Keratinocyte (primary cell): ENCODE data around the gene MRPL48. TPM values are rescaled to one million over a fixed set of nuclear protein-coding genes. Genes with fewer than 3 reads are reported as not detected.

Source experiments
- DNase-seq: peaks from one replicate; pipeline ENCODE4 v3.0.0-alpha.2; 2011; ENCODE audit warnings: low read depth, missing footprints, low spot score
- FAIRE-seq: peaks from 2 replicates; lab custom pipeline; 2011; peaks lifted over from hg19 to GRCh38; lab: Jason Lieb, UNC
- H2AFZ ChIP-seq: 2 replicates; pipeline ENCODE4 v1.6.0; 2012; ENCODE audit warnings: low read length, control low read depth, inconsistent platforms; ENCODE audit not compliant: control insufficient read depth
- H3K27ac ChIP-seq: 2 replicates; pipeline ENCODE4 v1.5.1; 2011; ENCODE audit warnings: low read length; ENCODE audit not compliant: control insufficient read depth, insufficient read depth
- H3K27me3 ChIP-seq: 3 replicates; pipeline ENCODE4 v1.6.0; 2011; ENCODE audit warnings: low read length; ENCODE audit not compliant: control insufficient read depth, insufficient read depth; ENCODE audit errors: extremely low read depth
- H3K36me3 ChIP-seq, 2 experiments: 2 replicates in 1 of 2; 3 replicates in 1 of 2; pipeline ENCODE4 v1.5.1; 2011; ENCODE audit warnings: low read length in 2 of 2, mild to moderate bottlenecking in 1 of 2; ENCODE audit not compliant: control insufficient read depth in 2 of 2, insufficient read depth in 2 of 2; ENCODE audit errors: extremely low read depth in 1 of 2
- H3K4me1 ChIP-seq: 3 replicates; pipeline ENCODE4 v1.5.1; 2011; ENCODE audit warnings: low read length; ENCODE audit not compliant: control insufficient read depth, insufficient read depth; ENCODE audit errors: extremely low read depth
- H3K4me2 ChIP-seq: 3 replicates; pipeline ENCODE4 v1.6.0; 2011; ENCODE audit warnings: low read depth, low read length; ENCODE audit not compliant: control insufficient read depth, insufficient read depth; ENCODE audit errors: extremely low read depth
- H3K4me3 ChIP-seq, 3 experiments: fragments of 200-600 bp in 1 of 3; sonication (generic) in 1 of 3; 2 replicates in 2 of 3; 3 replicates in 1 of 3; pipeline ENCODE4 v1.5.1; 2011 to 2016; ENCODE audit warnings: low read length in 3 of 3, mild to moderate bottlenecking in 3 of 3, control low read depth in 2 of 3, inconsistent platforms in 1 of 3, low read depth in 1 of 3, mixed read lengths in 1 of 3, mixed run types in 1 of 3, moderate library complexity in 1 of 3; ENCODE audit not compliant: control insufficient read depth in 2 of 3, insufficient read depth in 2 of 3; ENCODE audit errors: extremely low read depth in 1 of 3
- H3K79me2 ChIP-seq: 2 replicates; pipeline ENCODE4 v1.6.0; 2012; ENCODE audit warnings: low read length; ENCODE audit not compliant: control insufficient read depth, insufficient read depth
- H3K9ac ChIP-seq: 3 replicates; pipeline ENCODE4 v1.6.0; 2011; ENCODE audit warnings: low read length; ENCODE audit not compliant: control insufficient read depth, insufficient read depth; ENCODE audit errors: extremely low read depth
- H3K9me1 ChIP-seq: 3 replicates; pipeline ENCODE4 v1.6.0; 2011; ENCODE audit warnings: low read length; ENCODE audit not compliant: control insufficient read depth, insufficient read depth; ENCODE audit errors: extremely low read depth
- H3K9me3 ChIP-seq: 2 replicates; pipeline ENCODE4 v1.5.1; 2012; ENCODE audit warnings: low read depth, low read length; ENCODE audit not compliant: control insufficient read depth
- H4K20me1 ChIP-seq: 3 replicates; pipeline ENCODE4 v1.6.0; 2011; ENCODE audit warnings: low read length; ENCODE audit not compliant: control insufficient read depth, insufficient read depth; ENCODE audit errors: extremely low read depth
- EZH2 ChIP-seq: IDR thresholded peaks from one replicate; pipeline ENCODE4 v1.6.1; 2012; ENCODE audit warnings: inconsistent platforms, mild to moderate bottlenecking, low read length, moderate library complexity
- dilution Hi-C: fragments of 300-500 bp; cut with MboI; formaldehyde crosslinking; loops from one replicate; pipeline ENCODE4 v1.7.0; 2020; ENCODE audit warnings: low sequenced_read_pairs; ENCODE audit not compliant: extremely low pct_ligation_motif_present
- polyA plus RNA-seq, 5 experiments: library from polyadenylated mRNA; depleted of rRNA in 3 of 5; stranded (reverse) in 3 of 5; stranded (forward) in 1 of 5; unstranded in 1 of 5; fragments of >200 nt; gene quantifications; 1 replicate in 1 of 5; 2 replicates in 3 of 5; 3 replicates in 1 of 5; pipeline versions ENCODE4 v1.2.1 to v1.2.3, GENCODE V29; 2011 to 2012; ENCODE audit warnings: missing spikeins in 2 of 5, low read depth in 1 of 5, low replicate concordance in 1 of 5
- TF ChIP-seq, protein P1 (sequence below), 3 experiments: IDR thresholded peaks in 1 of 3; conservative IDR thresholded peaks in 1 of 3; optimal IDR thresholded peaks in 1 of 3; 2 replicates in 2 of 3; 3 replicates in 1 of 3; pipeline versions ENCODE3 to v1.5.1; 2011; ENCODE audit warnings: low read length in 3 of 3, mild to moderate bottlenecking in 3 of 3, moderate library complexity in 2 of 3, control low read depth in 1 of 3, inconsistent platforms in 1 of 3; ENCODE audit not compliant: insufficient read depth in 2 of 3; ENCODE audit errors: extremely low read depth in 1 of 3

MRPL48 gene
- polyA plus RNA-seq, 1 donor (not counting 4 experiments of a cell fraction or from before 2014, with no cell fraction given) = 72.2 TPM

DNA sequence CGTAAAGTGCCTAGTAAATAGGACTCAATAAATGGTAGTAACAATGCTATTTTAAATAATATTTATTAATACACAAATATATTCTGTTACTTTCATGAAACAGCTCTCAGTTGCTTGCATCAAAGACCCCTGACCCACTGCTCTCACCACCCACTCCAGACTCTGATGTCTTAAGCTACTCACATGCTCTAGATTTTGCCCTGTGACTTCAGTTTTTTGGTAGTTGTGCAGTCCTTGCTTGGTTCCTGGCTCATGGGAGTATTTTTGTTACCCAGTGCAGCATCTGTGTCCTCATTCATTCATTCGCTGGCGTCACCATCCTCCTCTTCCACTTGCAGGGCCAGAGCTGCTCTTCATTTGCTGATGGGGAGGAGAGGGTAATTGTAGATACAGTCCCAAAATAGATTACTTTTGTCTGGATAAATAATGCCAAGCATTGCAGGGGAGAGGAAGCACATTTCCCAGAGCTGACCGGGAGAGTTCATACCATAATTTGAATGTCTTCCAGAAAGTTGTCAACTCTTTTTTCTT is 12.7 kb downstream of the MRPL48 start:
- no peaks in the 10 kb centered on the region for H4K20me1 ChIP-seq
- no peaks in the 10 kb centered on the region for H3K27me3 ChIP-seq
- FAIRE-seq (no peak), DNase-seq (no peak)
- H3K27ac ChIP-seq = no peak overlapping the region
- H3K9me1 ChIP-seq = no peaks in the 10 kb centered on the region
- no peaks in the 10 kb centered on the region for H3K4me1 ChIP-seq
- dilution Hi-C loops = no loop called here
- H3K4me2 ChIP-seq = no peak overlapping the region
- no peak overlapping the region for H3K4me3 ChIP-seq
- TF ChIP-seq, protein P1, sequence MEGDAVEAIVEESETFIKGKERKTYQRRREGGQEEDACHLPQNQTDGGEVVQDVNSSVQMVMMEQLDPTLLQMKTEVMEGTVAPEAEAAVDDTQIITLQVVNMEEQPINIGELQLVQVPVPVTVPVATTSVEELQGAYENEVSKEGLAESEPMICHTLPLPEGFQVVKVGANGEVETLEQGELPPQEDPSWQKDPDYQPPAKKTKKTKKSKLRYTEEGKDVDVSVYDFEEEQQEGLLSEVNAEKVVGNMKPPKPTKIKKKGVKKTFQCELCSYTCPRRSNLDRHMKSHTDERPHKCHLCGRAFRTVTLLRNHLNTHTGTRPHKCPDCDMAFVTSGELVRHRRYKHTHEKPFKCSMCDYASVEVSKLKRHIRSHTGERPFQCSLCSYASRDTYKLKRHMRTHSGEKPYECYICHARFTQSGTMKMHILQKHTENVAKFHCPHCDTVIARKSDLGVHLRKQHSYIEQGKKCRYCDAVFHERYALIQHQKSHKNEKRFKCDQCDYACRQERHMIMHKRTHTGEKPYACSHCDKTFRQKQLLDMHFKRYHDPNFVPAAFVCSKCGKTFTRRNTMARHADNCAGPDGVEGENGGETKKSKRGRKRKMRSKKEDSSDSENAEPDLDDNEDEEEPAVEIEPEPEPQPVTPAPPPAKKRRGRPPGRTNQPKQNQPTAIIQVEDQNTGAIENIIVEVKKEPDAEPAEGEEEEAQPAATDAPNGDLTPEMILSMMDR (optimal IDR thresholded peaks at IDR 0.05 in 1 of 3, IDR thresholded peaks at IDR 0.05 in 1 of 3, conservative IDR thresholded peaks at IDR 0.05 in 1 of 3; ENCODE audit: extremely low read depth in 1 of 3, insufficient read depth in 2 of 3, low read length in 3 of 3) = no peak
- no peak for TF ChIP-seq EZH2
- H3K9me3 ChIP-seq = no peaks in the 10 kb centered on the region
- H3K79me2 ChIP-seq = no peaks in the 10 kb centered on the region
- no peak overlapping the region for H3K9ac ChIP-seq
- no peaks in the 10 kb centered on the region for H3K36me3 ChIP-seq
- H2AFZ ChIP-seq = no peak overlapping the region

GRCh38 chr11:73801136-73801535 is 13.5 kb downstream of the MRPL48 start:
- Histone ChIP-seq H3K9ac (no peak overlapping the region), H3K4me3 (no peak overlapping the region), H3K4me1 (no peaks in the 10 kb centered on the region), H3K4me2 (no peak overlapping the region), H3K27me3 (no peaks in the 10 kb centered on the region), H4K20me1 (no peaks in the 10 kb centered on the region), H3K9me3 (no peaks in the 10 kb centered on the region), H3K9me1 (no peaks in the 10 kb centered on the region), H2AFZ (no peak overlapping the region), H3K79me2 (no peaks in the 10 kb centered on the region), H3K27ac (no peak overlapping the region), H3K36me3 (no peaks in the 10 kb centered on the region)
- TF ChIP-seq EZH2 = no peak
- TF ChIP-seq, protein P1 (optimal IDR thresholded peaks at IDR 0.05 in 1 of 3, IDR thresholded peaks at IDR 0.05 in 1 of 3, conservative IDR thresholded peaks at IDR 0.05 in 1 of 3; ENCODE audit: extremely low read depth in 1 of 3, insufficient read depth in 2 of 3, low read length in 3 of 3) = no peak
- dilution Hi-C loops = no loop called here
- DNase-seq (no peak), FAIRE-seq (no peak)
